Activated T-cell treated with anti-CD3 and anti-CD28 coated beads, Interleukin-2, amount 50 U/mL, for 48 hours (primary cell): ENCODE results near the gene WNT9A.
"Not testable (repeated sequence)": the region's sequence is repeated elsewhere in the genome, so short reads cannot be mapped to it uniquely, and the experiment has no call there.

Source experiments
- DNase-seq, 2 experiments: peaks; one replicate each; pipeline ENCODE4 v3.0.0-alpha.2; 2020

The WNT9A gene

DNA sequence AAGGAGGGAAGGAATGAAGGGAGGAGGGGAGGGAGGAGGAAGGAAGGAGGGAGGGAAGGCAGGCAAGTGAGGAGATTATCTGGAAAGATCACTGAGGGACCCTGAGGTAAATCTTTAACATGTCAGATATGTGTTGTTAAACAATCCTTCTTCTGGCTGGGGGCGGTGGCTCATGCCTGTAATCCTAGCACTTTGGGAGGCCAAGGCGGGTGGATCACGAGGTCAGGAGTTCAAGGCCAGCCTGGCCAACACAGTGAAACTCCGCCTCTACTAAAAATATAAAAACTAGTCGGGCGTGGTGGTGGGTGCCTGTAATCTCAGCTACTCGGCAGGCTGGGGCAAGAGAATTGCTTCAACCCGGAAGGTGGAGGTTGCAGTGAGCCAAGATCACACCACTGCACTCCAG is 37.8 kb downstream of the WNT9A start:
- not testable (repeated sequence) for DNase-seq

DNA sequence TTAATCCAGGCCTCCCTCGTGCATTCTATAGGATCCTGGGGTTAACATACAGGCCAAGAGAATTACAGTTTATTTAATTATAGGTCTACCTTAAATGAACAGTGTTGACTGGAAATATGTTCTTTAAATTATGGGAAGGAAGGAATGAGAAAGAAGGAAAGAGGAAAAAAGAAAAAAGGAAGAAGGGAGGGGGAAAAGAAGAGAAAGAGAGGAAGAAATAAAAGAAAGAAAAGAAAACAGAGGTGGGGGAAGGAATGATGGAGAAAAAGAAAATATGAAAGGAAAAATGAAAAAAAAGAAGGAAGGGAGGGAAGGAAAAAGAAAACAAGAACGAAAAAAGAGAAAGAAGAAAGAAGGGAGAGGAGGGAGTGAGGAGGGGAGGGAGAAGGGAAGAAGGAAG is 38.5 kb downstream of the WNT9A start:
- no peak for DNase-seq

DNA sequence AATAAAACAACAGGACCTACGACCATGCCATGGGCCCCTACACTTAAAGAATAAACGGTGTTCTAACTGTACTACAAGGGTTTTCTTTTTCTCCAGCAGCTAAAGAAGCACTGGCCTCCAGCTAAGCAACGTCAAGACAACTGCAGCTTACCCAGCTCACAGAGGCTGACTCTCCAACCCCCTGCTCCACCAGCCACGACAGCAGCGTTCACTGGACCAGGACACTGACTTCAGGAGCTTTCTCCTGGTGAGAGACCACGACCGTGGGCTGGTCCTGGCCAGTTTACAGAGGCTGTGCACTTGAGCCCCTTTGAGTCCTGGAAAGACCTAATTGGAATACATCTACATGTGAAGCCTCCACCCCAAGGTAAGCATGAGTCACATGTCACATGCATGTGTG is 39.4 kb downstream of the WNT9A start:
- DNase-seq = no peak

DNA sequence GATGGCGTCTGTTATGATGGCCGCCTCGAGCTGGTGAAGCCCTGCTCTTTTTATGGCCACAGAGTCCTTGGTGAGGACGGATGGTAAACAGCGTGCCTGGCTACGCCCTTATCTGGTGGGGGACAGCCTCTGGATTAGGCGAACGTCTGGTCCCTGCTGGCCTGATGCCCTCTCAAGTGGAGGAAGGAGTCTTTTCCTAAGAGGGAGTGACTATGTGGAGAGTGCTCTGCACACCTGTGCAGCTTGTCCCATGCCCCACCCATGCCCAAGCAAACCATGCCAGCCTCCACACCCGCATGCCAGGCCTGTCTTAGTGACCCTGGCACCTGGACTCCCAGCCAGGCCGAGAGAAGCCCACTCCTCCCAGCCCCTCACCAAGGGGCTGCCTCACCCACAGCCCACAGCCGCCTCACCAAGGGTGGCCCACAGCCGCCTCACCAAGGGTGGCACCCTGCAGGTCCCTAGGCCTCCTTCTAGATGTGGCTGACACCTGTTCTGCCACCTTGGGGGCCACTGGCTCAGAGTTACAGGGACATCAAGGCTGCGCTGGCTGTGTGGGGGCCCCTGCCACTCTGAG is 40.2 kb downstream of the WNT9A start:
- no peak for DNase-seq

DNA sequence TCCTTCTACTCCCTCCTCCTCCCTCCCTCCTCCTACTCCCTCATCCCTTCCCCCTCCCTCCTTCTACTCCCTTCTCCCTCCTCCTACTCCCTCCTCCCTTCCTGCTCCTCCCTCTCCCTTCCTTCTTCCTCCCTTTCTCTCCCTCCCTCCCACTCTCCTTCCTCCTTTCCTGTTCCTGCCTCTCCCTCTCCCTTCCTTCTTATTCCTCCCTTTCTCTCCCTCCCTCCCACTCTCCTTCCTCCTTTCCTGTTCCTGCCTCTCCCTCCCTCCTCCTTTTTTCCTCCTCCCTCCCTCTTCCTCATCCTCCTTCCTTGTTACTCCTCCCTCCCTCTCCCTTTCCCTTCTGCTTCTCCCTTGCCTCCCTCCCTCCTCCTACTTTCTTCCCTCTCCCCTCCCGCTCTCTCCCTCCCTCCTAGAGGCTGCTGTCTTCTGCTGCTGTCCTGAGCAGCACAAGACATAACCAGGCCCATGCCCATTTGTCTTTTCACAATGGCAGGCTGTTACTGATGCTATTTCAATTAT is 41.1 kb downstream of the WNT9A start:
- DNase-seq = no peak

DNA sequence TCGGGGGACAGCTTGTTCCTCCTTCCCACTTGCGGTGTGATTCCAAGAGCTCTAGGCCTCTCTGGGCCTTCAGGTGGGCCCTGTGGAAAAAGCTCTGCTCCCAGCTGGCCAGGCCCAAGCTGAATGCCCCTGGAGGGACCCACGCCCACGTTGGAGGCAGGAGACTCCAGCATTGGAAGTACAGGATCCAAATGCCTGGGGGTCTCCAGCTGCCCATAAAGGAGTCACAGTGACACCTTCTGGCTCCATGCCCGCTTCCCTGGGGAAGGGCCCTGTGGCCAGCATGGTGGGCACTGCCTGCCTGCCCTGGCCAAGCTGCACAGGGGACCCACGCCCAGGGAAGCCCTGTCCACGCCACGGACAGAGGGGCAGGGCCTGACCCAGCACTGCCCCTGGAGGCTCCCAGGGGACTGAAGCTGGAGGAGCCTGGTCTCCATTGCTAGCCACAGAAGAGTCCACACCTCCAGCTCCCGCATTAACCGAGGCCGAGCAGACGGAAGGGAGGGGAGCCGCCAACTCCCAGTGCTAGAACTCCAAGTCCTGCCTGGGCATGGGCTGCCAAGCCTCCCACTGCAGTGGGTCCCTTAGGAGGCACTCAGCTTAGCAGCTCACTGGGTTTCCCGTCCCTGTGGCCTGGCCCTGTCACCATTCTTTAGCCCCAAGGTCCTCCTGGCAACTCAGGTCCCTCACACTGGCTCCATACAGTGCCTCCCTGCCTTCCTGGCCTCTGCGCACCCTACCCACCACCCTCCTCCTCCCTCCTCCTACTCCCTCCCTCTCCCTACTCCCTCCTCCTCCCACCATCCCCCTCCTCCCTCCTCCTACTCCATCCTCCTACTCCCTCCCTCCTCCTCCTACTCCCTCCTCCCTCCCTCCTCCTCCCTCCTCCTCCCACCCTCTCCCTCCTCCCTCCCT is 41.9 kb downstream of the WNT9A start:
- no peak for DNase-seq

DNA sequence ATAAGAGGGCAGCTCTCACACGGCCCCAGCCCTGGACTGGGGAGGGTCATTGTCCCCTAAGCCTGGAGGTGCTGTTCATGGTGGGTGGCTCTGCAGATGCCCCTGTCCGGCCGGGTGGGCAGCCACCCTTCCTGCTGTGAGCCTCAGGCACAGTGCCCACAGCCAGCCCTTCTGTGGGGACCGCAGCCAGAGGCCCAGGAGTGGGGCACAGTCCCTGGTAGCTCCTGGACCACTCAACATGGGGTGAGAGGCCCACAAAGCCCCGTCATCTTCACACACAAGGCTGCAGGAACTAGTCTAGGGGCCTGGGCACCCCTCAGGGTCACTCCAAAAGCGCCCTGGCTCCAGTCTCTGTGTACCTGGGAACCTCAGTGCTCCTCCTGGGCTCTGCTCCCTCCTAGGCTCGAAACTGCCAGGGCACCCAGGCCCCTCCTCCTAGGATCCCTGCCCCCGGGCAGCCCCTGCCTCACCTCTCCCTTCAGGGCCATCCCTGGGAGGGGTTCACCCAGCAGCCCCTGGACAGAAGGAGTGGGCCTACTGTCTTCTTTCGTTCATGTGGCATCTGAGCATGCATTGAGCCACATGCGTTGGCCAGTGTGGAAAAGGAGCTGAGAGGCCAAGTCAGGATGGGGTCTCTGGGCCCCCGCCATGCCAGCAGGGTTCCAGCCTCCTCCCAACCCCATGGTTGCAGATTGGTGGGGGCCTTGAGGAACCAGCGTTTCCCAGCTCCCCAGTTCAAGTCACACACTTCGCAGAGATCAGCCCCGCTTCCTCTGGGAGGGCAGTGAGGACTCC is 43.0 kb downstream of the WNT9A start:
- no peak for DNase-seq

DNA sequence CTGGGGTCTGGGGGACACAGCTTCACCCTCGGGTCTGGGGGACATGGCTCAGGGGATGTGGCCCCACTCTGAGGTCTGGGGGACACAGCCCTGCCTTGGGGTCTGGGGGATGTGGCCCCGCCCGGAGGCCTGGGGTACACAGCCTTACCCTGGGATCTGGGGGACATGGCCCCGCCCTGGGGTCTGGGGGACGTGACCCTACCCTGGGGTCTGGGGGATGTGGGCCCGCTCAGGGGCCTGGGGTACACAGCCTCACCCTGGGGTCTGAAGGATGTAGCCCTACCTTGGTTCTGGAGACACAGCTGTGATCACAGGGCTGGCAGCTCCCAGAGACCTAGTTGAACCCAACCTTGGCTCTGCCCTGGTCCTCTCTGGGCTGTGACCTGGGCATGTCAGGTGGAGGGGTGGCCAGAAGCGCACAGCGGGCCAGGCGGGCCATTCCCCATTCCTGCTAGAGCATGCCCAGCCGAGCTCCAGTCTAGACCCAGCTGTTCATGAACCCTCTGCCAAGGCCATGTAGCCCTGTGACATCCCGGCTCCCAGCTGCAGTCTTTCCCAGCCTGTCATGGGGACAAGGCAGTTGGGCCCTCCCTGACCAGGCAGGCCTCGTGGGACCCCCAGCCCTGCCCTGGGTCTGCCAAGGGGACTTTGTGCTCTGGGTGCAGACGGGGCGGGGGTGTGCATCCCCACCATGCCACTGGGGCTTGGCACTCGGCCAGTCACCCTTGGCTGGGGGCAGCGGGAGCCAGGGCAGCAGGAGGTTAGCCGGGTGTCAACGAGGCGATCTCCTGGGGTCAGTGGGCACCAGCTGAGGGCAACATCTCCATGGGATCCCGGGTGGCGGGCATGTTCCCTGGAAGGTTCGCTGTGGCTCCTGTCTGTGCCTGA is 43.9 kb downstream of the WNT9A start:
- no peak for DNase-seq

DNA sequence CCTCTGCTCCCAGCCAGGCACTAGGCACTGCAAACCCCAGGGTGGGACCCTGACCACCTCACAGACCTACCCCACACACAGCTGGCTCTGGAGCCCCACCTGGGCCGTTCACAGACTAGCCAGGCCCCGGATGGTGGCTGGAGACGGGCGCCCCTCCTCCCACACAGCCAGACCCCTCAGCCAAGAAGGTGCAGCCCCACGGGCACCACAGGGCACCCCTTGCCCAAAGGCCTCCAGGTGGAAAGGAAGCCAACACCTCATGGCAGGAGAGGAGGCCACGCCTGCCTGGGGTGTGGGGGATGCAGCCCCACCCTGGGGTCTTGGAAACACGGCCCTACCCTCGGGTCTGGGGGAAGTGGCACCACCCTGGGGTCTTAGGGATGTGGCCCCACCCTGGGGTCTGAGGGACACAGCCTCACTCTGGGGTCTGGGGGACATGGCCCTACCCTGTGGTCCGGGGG is 44.6 kb downstream of the WNT9A start:
- DNase-seq = no peak

DNA sequence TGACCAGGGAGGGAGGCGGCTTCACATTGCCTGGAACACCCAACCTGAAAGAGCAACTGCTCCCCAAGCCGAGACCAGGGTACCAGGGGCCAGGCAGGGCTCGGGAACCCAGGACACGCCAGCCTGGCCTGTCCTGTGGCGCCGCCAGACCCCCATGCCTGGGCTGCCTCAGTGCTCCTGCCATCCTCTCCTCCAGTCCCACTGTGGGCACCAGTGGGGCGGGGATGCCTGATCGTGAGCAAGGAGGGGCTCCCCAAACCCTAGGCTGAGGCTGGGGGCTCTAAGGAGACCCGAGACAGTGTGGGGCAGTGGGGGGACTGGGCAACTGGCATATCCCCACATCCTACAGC is 45.1 kb downstream of the WNT9A start:
- no peak for DNase-seq

DNA sequence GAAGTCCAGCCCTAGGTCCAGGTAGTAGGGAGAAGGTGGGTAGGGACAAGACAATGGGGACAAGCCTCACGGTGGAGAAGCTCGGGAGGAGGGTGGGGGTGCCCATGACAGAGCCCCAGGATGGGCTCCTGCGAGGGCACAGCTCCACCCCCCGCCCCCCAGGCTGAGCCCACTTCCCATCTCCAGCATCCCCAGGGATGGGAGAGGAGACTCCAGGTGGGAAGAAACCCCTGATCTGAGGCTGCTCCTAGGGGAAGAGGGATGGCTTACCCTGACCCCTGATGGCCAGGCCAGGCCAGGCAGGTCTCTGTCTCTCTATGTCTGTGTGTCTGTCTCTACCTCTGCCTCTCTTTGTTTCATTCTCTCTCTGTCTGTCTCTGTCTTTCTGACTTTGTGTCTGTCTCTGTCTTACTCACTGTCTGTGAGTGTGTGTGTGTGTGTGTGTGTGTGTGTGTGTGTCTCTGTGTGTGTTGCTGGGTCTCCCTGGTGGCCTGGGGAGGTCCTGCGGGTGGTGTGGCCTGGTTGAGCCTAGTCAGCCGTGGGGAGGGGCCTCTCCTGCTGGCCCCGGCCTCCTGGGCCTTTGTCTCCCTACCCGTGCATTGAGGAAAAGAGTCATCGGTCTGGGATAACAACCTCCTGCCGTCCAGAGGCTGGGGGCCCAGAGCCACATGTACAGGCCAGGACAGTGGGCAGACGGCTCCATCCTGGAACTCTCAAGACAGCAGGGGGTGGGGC is 45.7 kb downstream of the WNT9A start:
- no peak for DNase-seq

DNA sequence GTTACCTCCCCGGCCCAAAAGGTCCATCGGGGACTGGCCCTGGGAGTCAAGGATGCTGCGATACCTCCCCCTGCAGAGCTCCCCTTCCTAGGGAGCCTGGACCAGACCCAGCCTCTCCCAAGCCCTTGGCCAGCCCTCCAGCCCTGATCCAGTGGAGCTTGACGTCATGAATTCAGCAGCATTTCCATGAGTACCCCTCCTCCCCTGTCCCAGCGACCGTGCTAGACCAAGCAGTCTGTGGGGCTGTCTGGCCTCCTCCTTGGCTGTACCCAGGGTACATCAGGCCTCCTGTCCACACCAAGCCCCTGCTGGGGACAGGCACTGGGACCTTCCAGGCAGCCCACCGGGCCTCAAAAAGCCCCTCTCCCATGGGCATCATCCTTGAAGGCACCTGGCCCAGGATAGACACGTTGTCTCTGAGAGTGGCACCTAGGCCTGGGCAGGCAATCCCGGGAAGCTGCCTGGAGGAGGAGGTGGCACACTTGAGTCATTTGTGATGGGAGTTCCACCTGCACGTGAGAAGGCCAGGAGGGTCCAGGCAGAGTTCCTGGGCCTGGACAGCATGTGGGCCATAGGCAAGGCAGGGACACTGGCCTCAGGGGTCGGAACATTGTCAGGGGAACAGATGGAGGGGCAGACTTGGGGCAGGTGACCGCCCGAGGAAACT is 46.4 kb downstream of the WNT9A start:
- DNase-seq = no peak

DNA sequence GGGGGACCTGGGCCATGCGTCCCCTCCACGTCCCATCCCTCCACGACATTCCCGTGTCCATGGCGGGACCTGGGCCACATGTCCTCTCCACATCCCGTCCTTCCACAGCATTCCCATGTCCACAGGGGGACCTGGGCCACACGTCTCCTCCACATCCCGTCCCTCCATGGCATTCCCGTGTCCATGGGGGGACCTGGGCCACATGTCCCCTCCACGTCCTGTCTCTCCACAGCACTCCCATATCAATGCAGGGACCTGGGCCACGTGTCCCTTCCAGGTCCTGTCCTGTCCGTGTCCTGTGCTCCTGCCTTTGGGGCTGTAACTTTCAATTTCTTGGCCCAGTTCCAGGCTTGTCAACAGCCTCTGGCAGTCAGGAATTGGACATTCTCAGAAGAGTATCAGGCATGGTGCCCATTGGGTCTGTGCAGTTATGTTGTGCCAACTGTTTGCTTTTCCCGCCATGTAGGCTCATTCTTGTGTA is 47.1 kb downstream of the WNT9A start:
- DNase-seq = no peak

DNA sequence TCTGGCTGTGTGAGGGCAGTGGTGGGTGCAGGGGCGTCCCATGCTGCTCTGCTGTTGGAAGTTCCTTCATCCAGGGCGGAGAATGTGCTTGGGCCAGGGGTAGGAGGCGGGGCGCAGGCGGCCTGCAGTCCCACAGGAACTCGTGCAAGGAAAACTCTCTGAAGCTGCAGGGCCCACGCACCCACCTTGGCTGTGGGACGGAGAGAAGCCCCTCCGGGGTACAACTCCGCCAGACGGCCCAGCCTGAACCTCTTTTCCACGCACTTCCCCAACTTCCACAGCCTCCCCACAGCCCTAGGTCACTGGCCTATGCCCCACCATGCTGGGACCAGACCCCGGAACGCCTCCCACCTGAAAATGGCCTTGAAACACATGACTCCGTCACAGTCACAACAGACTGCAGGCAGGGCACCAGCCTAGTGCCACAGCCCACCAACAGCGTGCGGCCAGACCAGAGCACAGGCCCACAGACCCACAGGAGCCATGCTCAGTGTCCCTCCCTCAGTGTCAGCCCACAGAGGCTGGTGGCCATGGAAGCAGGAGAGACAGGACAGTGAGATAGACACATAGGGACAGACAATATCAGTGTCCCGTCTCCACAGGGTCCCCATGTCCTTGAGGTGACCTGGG is 47.8 kb downstream of the WNT9A start:
- DNase-seq = no peak

DNA sequence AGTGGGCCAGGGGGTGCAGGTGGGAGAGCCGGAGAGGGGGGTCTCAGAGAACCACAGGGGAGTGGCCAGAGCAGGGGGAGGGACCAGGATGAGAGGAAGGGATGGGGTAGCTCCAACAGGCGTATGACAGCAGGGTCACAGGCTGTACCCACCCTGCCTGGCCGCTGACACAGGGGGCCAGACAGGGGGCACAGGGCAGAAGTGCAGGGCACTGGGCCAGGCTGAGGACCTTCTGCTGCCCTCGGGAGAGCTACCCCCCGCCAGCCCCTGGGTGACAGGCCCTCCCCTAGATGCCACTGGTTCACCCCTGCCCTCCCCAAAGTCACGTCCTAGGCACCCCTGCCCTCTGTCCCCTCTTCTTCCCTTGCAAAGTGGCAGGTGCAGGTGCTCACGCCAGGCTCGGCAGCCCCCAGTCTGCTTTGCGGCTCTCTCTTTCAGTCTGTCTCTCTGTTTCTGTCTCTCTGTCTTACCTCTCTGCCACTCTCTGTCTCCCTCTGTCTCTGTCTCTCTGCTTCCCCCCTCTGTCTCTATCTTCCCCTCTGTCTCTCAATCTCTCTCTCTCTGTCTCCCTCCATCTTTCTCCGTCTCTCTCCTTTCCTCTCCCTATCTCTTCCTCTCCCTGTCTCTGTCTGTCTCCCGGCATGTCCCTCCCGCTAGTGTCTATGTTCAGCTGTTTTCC is 48.5 kb downstream of the WNT9A start:
- peak in 1 of 2 experiments; percentile 15 for DNase-seq

DNA sequence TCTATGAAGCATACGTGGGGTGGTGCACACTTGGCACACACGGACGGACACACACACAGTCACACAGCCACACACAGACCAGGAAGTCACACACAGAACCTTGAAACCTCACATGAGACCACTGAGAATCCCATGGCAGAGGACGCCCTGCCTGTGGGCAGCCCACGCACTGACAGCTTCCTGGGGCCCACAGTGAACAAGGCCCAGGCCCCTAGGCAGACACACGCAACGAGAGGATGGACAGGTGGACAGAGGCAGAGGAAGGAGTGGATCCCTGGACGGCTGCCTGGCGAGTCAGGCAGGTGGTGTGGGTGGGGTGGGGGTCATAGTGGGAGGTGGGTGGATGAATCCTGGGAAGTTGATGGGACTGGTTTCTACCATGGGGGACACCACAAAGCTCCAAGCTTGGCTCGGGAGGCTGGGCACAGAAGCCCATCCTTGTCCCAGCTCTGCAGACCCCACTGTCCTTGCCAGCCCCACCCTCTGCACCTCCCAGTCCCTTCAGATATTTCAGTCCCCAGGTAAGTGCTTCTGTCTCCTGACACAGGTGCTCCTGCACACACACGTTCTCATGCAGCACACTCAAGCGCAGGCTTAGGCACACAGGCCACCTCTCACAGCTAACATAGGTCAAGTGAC is 49.1 kb downstream of the WNT9A start:
- DNase-seq = peak; percentile 17

DNA sequence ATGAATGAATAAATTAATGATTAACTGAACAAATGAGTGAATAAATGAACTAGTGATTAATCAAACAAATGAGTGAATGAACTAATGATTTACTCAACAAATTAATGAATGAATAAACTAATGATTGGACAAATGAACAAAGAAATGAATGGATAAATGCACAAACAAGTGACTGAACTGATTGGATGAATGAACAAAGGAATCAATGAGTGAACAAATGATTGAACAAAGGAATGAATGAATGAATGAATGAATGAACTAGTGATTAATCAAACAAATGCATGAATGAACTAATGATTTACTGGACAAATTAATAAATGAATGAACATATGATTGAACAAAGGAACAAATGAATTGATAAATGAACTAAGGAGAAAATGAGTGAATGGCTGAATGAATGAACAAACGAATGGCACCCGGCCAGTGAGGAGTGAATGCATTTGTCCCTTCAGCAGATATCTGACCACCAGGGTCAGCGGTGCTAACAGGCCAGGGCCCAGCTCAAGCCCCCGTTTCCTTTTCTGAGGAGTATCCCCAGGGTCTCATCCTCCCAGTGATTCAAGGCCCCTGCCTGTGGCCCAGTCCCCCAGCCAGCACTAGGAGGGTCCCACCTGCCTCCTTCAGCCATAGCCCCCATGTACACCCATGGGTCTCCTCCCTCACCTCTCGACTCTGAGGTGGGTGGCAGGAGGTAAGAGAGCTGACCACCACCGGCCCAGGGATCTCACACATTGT is 49.9 kb downstream of the WNT9A start:
- DNase-seq = no peak
